GM23338 (cell line): ENCODE data around the gene VARS2. TPM values are rescaled to one million over a fixed set of nuclear protein-coding genes. Genes with fewer than 3 reads are reported as not detected.

Experiments
- ATAC-seq: fragments of 200-7000 bp; cut with Tn5 transposase; 3 replicates; pipeline ENCODE4 v1.9.1; 2020
- DNase-seq: peaks from one replicate; pipeline ENCODE4 v3.0.0-alpha.2; 2015; ENCODE audit warnings: low spot score
- H2AFZ ChIP-seq: fragments of 200-600 bp; sonication (generic); 2 replicates; pipeline ENCODE4 v1.8.0; 2016; ENCODE audit warnings: antibody characterized with exemption, mild to moderate bottlenecking, moderate library complexity
- H3F3A ChIP-seq: fragments of 200-600 bp; sonication (generic); replicated peaks from 2 replicates; pipeline ENCODE4 v1.8.0; 2017; ENCODE audit warnings: antibody characterized with exemption, mixed run types, low read depth
- H3K27ac ChIP-seq: fragments of 200-600 bp; sonication (generic); 2 replicates; pipeline ENCODE4 v1.6.1; 2016; ENCODE audit warnings: low read depth
- H3K27me3 ChIP-seq: fragments of 200-600 bp; sonication (generic); 2 replicates; pipeline ENCODE4 v1.8.0; 2016; ENCODE audit warnings: mild to moderate bottlenecking, mixed run types, moderate library complexity; ENCODE audit not compliant: insufficient read depth
- H3K36me3 ChIP-seq: fragments of 200-600 bp; sonication (generic); 2 replicates; pipeline ENCODE4 v1.8.0; 2016; ENCODE audit warnings: mild to moderate bottlenecking; ENCODE audit not compliant: insufficient read depth
- H3K4me1 ChIP-seq: fragments of 200-600 bp; sonication (generic); 2 replicates; pipeline ENCODE4 v1.8.0; 2016; ENCODE audit warnings: mild to moderate bottlenecking, moderate library complexity; ENCODE audit not compliant: insufficient read depth
- H3K4me2 ChIP-seq: fragments of 200-600 bp; sonication (generic); 2 replicates; pipeline ENCODE4 v1.7.1; 2017; ENCODE audit warnings: mixed run types
- H3K4me3 ChIP-seq: fragments of 200-600 bp; sonication (generic); 2 replicates; pipeline ENCODE4 v1.6.1; 2016; ENCODE audit warnings: mixed run types
- H3K79me2 ChIP-seq: fragments of 200-600 bp; sonication (generic); replicated peaks from 2 replicates; pipeline ENCODE4 v1.8.0; 2017; ENCODE audit warnings: mild to moderate bottlenecking; ENCODE audit not compliant: insufficient read depth
- H3K9me2 ChIP-seq: fragments of 200-600 bp; sonication (generic); 2 replicates; pipeline ENCODE4 v1.8.0; 2017; ENCODE audit not compliant: insufficient read depth
- H4K20me1 ChIP-seq: fragments of 200-600 bp; sonication (generic); replicated peaks from 2 replicates; pipeline ENCODE4 v1.8.0; 2017; ENCODE audit warnings: mild to moderate bottlenecking; ENCODE audit not compliant: insufficient read depth
- H3K27ac Mint-ChIP-seq: 2 replicates; pipeline ENCODE4 v1.8.0; 2020; ENCODE audit warnings: inconsistent platforms, mild to moderate bottlenecking, moderate library complexity, mixed read lengths
- H3K27me3 Mint-ChIP-seq: 3 replicates; pipeline ENCODE4 v1.8.0; 2022; ENCODE audit warnings: low read depth, mild to moderate bottlenecking, moderate library complexity, mixed read lengths, inconsistent platforms; ENCODE audit not compliant: insufficient read depth, poor library complexity
- H3K36me3 Mint-ChIP-seq: 3 replicates; pipeline ENCODE4 v1.8.0; 2021; ENCODE audit warnings: low read depth, mild to moderate bottlenecking, inconsistent platforms, moderate library complexity, mixed read lengths
- H3K4me1 Mint-ChIP-seq: 3 replicates; pipeline ENCODE4 v1.8.0; 2020; ENCODE audit warnings: mild to moderate bottlenecking, inconsistent platforms, mixed read lengths
- H3K4me3 Mint-ChIP-seq: 3 replicates; pipeline ENCODE4 v1.8.0; 2021; ENCODE audit warnings: moderate library complexity, mild to moderate bottlenecking, inconsistent platforms, mixed read lengths
- H3K9me3 Mint-ChIP-seq: 3 replicates; pipeline ENCODE4 v1.8.0; 2020; ENCODE audit warnings: moderate library complexity, mild to moderate bottlenecking, inconsistent platforms, mixed read lengths
- EZH2 ChIP-seq: fragments of 200-600 bp; sonication (generic); IDR thresholded peaks from one replicate; pipeline ENCODE4 v1.8.0; 2017; ENCODE audit warnings: antibody characterized with exemption, mild to moderate bottlenecking, low read depth; ENCODE audit not compliant: unreplicated experiment
- EZH2phosphoT487 ChIP-seq: fragments of 200-600 bp; sonication (generic); IDR thresholded peaks from one replicate; pipeline ENCODE4 v1.8.1; 2018; ENCODE audit warnings: antibody characterized with exemption; ENCODE audit not compliant: unreplicated experiment
- JUNB ChIP-seq: IDR thresholded peaks from one replicate; pipeline ENCODE4 v1.6.1; 2016; ENCODE audit warnings: antibody characterized with exemption; ENCODE audit not compliant: unreplicated experiment
- NANOG ChIP-seq: IDR thresholded peaks from 2 replicates; pipeline ENCODE4 v1.6.1; 2016; ENCODE audit warnings: antibody characterized with exemption, borderline replicate concordance
- POLR2AphosphoS5 ChIP-seq: IDR thresholded peaks from 2 replicates; pipeline ENCODE4 v1.6.1; 2016; ENCODE audit warnings: antibody characterized with exemption, low read depth
- STAT1 ChIP-seq: IDR thresholded peaks from one replicate; pipeline ENCODE4 v1.6.1; 2016; ENCODE audit warnings: antibody characterized with exemption; ENCODE audit not compliant: unreplicated experiment
- ZNF114 ChIP-seq: fragments of 250-450 bp; sonication (Bioruptor Pico); IDR thresholded peaks from 2 replicates; pipeline ENCODE4 v1.5.0; 2020; ENCODE audit warnings: mild to moderate bottlenecking, moderate library complexity
- ZNF331 ChIP-seq: fragments of 250-450 bp; sonication (Bioruptor Pico); IDR thresholded peaks from 2 replicates; pipeline ENCODE4 v1.5.0; 2020; ENCODE audit warnings: low read depth, mild to moderate bottlenecking, moderate library complexity
- ZNF462 ChIP-seq: fragments of 250-450 bp; sonication (Bioruptor Pico); IDR thresholded peaks from 2 replicates; pipeline ENCODE4 v1.5.0; 2020; ENCODE audit warnings: mild to moderate bottlenecking, moderate library complexity
- polyA plus RNA-seq: library from polyadenylated mRNA; unstranded; fragments of >200 nt; fragmentation: Nextera tagmentation; extraction: Ambion mirVana; gene quantifications from 2 replicates; pipeline ENCODE4 v1.2.1, GENCODE V29; 2016
- total RNA-seq: library from RNA; depleted of rRNA; stranded (reverse); fragments of >200 nt; shearing (Covaris generic); gene quantifications from 2 replicates; pipeline ENCODE4 v1.2.3, GENCODE V29; 2014

The VARS2 gene
- total and polyA plus RNA-seq, 2 experiments from 2014 or later = 13.7 to 36.4 TPM

- no peak for TF ChIP-seq ZNF462 (CRISPR knock-in tag)
- no peak for TF ChIP-seq NANOG
- TF ChIP-seq EZH2 = no peak
- no peak for TF ChIP-seq POLR2AphosphoS5
Measured at GRCh38 chr6:30964075-30964474, 50.0 kb downstream of the VARS2 start (continued).

GRCh38 chr6:30965140-30965601 is 51.1 kb downstream of the VARS2 start:
- Mint-ChIP-seq H3K4me3 (no peak overlapping the region), H3K27ac (no peak overlapping the region; the same call in 1 of the 2 replicates), H3K4me1 (no peaks in the 10 kb centered on the region), H3K36me3 (no peaks in the 10 kb centered on the region; the same call in 2 of the 3 replicates), H3K27me3 (peaks cover 1% of the 10 kb centered on the region), H3K9me3 (peaks cover 4% of the 10 kb centered on the region)
- no peaks in the 10 kb centered on the region for H3K79me2 ChIP-seq
- no peaks in the 10 kb centered on the region for H3K4me1 ChIP-seq
- no peak overlapping the region for H3K27ac ChIP-seq
- ATAC-seq = no peak
- H2AFZ ChIP-seq = no peak overlapping the region
- no peak for DNase-seq
- no peaks in the 10 kb centered on the region for H3K36me3 ChIP-seq
- no peak overlapping the region for H3K4me3 ChIP-seq
- no peaks in the 10 kb centered on the region for H3F3A ChIP-seq
- H3K4me2 ChIP-seq = no peak overlapping the region
- H4K20me1 ChIP-seq = no peaks in the 10 kb centered on the region
- H3K27me3 ChIP-seq = no peaks in the 10 kb centered on the region
- 0 out of 2 replicates have a peak, but pooled peaks cover 11% of the 10 kb centered on the region for H3K9me2 ChIP-seq
- TF ChIP-seq EZH2 (no peak), ZNF331 (CRISPR knock-in tag) (no peak), ZNF114 (CRISPR knock-in tag) (no peak), STAT1 (no peak), EZH2phosphoT487 (no peak), JUNB (no peak), ZNF462 (CRISPR knock-in tag) (no peak)
